HAP-1 (cell line): ENCODE data around the gene NSUN7.

ENCODE experiments used
- DNase-seq, 2 experiments: peaks; one replicate each; pipeline ENCODE4 v3.0.0-alpha.2; 2016 to 2020; ENCODE audit warnings: low spot score in 2 of 2
- H3K27me3 ChIP-seq: fragments of 250-450 bp; sonication (Bioruptor Pico); 2 replicates; pipeline ENCODE4 v1.5.1; 2020; ENCODE audit warnings: low read depth, mild to moderate bottlenecking, moderate library complexity
- H3K36me3 ChIP-seq: fragments of 250-450 bp; sonication (Bioruptor Pico); replicated peaks from 2 replicates; pipeline ENCODE4 v1.5.1; 2020; ENCODE audit warnings: mild to moderate bottlenecking
- H3K4me1 ChIP-seq: fragments of 250-450 bp; sonication (Bioruptor Pico); 2 replicates; pipeline ENCODE4 v1.5.1; 2020; ENCODE audit warnings: mild to moderate bottlenecking
- H3K4me3 ChIP-seq: fragments of 250-450 bp; sonication (Bioruptor Pico); 2 replicates; pipeline ENCODE4 v1.5.1; 2020; ENCODE audit warnings: mild to moderate bottlenecking, moderate library complexity
- H3K9me3 ChIP-seq: fragments of 250-450 bp; sonication (Bioruptor Pico); 2 replicates; pipeline ENCODE4 v1.5.1; 2020; ENCODE audit warnings: mild to moderate bottlenecking, moderate library complexity
- in situ Hi-C: fragments of 300-500 bp; cut with MboI; formaldehyde crosslinking; loops from 3 replicates; pipeline ENCODE4 v1.14.3; 2020; ENCODE audit warnings: low sequenced_read_pairs, inconsistent platforms, mixed read lengths

The NSUN7 gene

GRCh38 chr4:40850496-40850895 is 100.7 kb downstream of the NSUN7 start:
- 0 out of 2 replicates have a peak, but pooled peaks cover 4% of the 10 kb centered on the region for H3K36me3 ChIP-seq
- no peak for DNase-seq
- H3K4me3 ChIP-seq, result no peak overlapping the region
- in situ Hi-C loops, result no loop called here
- no peaks in the 10 kb centered on the region for H3K9me3 ChIP-seq
- no peaks in the 10 kb centered on the region for H3K27me3 ChIP-seq
- peaks cover 8% of the 10 kb centered on the region for H3K4me1 ChIP-seq

GRCh38 chr4:40856277-40856839 is 106.6 kb downstream of the NSUN7 start:
- Histone ChIP-seq H3K36me3 (0 out of 2 replicates have a peak, but pooled peaks cover 4% of the 10 kb centered on the region), H3K4me3 (peak overlapping the region; percentile 88), H3K4me1 (peaks cover 8% of the 10 kb centered on the region), H3K27me3 (no peaks in the 10 kb centered on the region), H3K9me3 (no peaks in the 10 kb centered on the region)
- in situ Hi-C loops, result no loop called here
- DNase-seq, result peak in 1 of 2 experiments; percentile 40

GRCh38 chr4:40856840-40857362 is 107.1 kb downstream of the NSUN7 start:
- peak; percentile 78 to 88 for DNase-seq
- H3K9me3 ChIP-seq, result no peaks in the 10 kb centered on the region
- H3K4me3 ChIP-seq, result peak overlapping the region; percentile 88
- no peaks in the 10 kb centered on the region for H3K27me3 ChIP-seq
- H3K4me1 ChIP-seq, result peaks cover 8% of the 10 kb centered on the region
- H3K36me3 ChIP-seq, result 0 out of 2 replicates have a peak, but pooled peaks cover 4% of the 10 kb centered on the region
- in situ Hi-C loops, result no loop called here

- H3K36me3 ChIP-seq, result 0 out of 2 replicates have a peak, but pooled peaks cover 4% of the 10 kb centered on the region
- H3K9me3 ChIP-seq, result no peaks in the 10 kb centered on the region
- H3K4me1 ChIP-seq, result peaks cover 8% of the 10 kb centered on the region
- in situ Hi-C loops, result no loop called here
- H3K27me3 ChIP-seq, result no peaks in the 10 kb centered on the region
- H3K4me3 ChIP-seq, result no peak overlapping the region
- no peak for DNase-seq
Measured at GRCh38 chr4:40857956-40858355, 108.2 kb downstream of the NSUN7 start.

- Histone ChIP-seq H3K36me3 (0 out of 2 replicates have a peak, but pooled peaks cover 2% of the 10 kb centered on the region), H3K9me3 (no peaks in the 10 kb centered on the region), H3K4me1 (peaks cover 8% of the 10 kb centered on the region), H3K4me3 (no peak overlapping the region), H3K27me3 (no peaks in the 10 kb centered on the region)
- in situ Hi-C loops, result no loop called here
- no peak for DNase-seq
Measured at GRCh38 chr4:40858962-40859361, 109.2 kb downstream of the NSUN7 start.
